Parathyroid adenoma (tissue), 2 donors: Measurements from ENCODE around the gene LFNG.

Source experiments
- H2AFZ ChIP-seq: fragments of 300-600 bp; sonication (generic); one replicate; pipeline ENCODE4 v1.7.0; 2017; ENCODE audit warnings: antibody characterized with exemption, mild to moderate bottlenecking
- H3K27ac ChIP-seq: fragments of 300-600 bp; sonication (generic); one replicate; pipeline ENCODE4 v1.7.0; 2017
- H3K27me3 ChIP-seq: fragments of 300-600 bp; sonication (generic); one replicate; pipeline ENCODE4 v1.7.0; 2017; ENCODE audit warnings: low read length; ENCODE audit not compliant: control insufficient read depth, insufficient read depth
- H3K36me3 ChIP-seq: fragments of 300-600 bp; sonication (generic); one replicate; pipeline ENCODE4 v1.7.0; 2017; ENCODE audit warnings: low read length; ENCODE audit not compliant: control insufficient read depth, insufficient read depth
- H3K4me1 ChIP-seq: fragments of 300-600 bp; sonication (generic); one replicate; pipeline ENCODE4 v1.7.0; 2017; ENCODE audit warnings: control low read depth
- H3K4me2 ChIP-seq: fragments of 300-600 bp; sonication (generic); one replicate; pipeline ENCODE4 v1.7.0; 2017; ENCODE audit warnings: low read length
- H3K4me3 ChIP-seq: fragments of 300-600 bp; sonication (generic); one replicate; pipeline ENCODE4 v1.7.0; 2017; ENCODE audit warnings: low read depth, low read length
- H3K79me2 ChIP-seq: fragments of 300-600 bp; sonication (generic); one replicate; pipeline ENCODE4 v1.7.0; 2017; ENCODE audit warnings: control low read depth
- H3K9ac ChIP-seq: fragments of 300-600 bp; sonication (generic); one replicate; pipeline ENCODE4 v1.7.0; 2017; ENCODE audit warnings: mild to moderate bottlenecking
- H3K9me3 ChIP-seq: fragments of 300-600 bp; sonication (generic); one replicate; pipeline ENCODE4 v1.7.0; 2017; ENCODE audit warnings: low read length; ENCODE audit not compliant: control insufficient read depth
- CTCF ChIP-seq: fragments of 300-600 bp; sonication (generic); IDR thresholded peaks from one replicate; pipeline ENCODE4 v1.7.0; 2017; ENCODE audit warnings: antibody characterized with exemption, mild to moderate bottlenecking
- donor health status: primary hyperparathyroidism.

The LFNG gene

DNA sequence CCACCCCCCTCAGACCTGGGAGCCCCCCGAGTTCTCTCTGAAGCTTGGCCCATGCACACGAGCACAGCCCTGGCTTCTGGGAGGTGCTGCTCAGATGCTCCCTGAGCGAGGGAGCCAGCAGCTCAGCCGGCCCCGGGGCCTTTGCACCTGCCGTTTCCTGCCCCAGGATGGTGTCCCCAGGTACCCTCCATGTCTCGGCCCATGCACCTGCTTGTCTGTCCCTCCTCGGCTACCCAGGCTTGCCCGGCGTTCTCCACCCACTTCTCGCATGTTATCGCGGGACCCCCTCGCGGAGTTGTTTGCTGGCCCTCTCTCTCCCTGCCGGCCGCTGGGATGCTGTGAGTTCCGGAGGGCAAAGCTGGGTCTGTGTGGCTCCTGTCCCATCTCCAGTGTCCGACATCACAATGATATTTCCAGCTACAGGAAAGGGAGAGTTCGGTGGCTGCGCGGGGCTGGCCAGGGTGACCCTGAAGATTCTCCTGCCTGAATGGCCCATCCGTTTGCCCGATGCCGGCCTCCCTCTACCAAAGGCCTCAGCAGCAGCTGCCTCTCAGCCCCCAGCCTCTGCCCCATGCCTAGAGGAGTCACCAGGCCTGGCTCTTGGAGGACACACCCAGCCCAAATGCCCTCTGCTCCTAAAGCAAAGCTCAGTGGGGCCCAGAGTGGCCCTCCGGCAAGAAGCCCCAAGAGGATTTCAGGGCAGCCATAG, 12.2 kb upstream of the LFNG start:
- no peak overlapping the region for H2AFZ ChIP-seq
- no peaks in the 10 kb centered on the region for H3K79me2 ChIP-seq
- no peak overlapping the region for H3K4me2 ChIP-seq
- no peaks in the 10 kb centered on the region for H3K36me3 ChIP-seq
- H3K9ac ChIP-seq, result no peak overlapping the region
- H3K27ac ChIP-seq, result no peak overlapping the region
- no peaks in the 10 kb centered on the region for H3K27me3 ChIP-seq
- H3K9me3 ChIP-seq, result no peaks in the 10 kb centered on the region
- H3K4me1 ChIP-seq, result no peaks in the 10 kb centered on the region
- no peak for TF ChIP-seq CTCF
- H3K4me3 ChIP-seq, result no peak overlapping the region

GRCh38 chr7:2507917-2508306, 11.7 kb upstream of the LFNG start:
- no peak for TF ChIP-seq CTCF
- Histone ChIP-seq H2AFZ (no peak overlapping the region), H3K27ac (no peak overlapping the region), H3K9ac (no peak overlapping the region), H3K4me2 (no peak overlapping the region), H3K79me2 (no peaks in the 10 kb centered on the region), H3K9me3 (no peaks in the 10 kb centered on the region), H3K27me3 (no peaks in the 10 kb centered on the region), H3K4me3 (no peak overlapping the region), H3K36me3 (no peaks in the 10 kb centered on the region), H3K4me1 (no peaks in the 10 kb centered on the region)

DNA sequence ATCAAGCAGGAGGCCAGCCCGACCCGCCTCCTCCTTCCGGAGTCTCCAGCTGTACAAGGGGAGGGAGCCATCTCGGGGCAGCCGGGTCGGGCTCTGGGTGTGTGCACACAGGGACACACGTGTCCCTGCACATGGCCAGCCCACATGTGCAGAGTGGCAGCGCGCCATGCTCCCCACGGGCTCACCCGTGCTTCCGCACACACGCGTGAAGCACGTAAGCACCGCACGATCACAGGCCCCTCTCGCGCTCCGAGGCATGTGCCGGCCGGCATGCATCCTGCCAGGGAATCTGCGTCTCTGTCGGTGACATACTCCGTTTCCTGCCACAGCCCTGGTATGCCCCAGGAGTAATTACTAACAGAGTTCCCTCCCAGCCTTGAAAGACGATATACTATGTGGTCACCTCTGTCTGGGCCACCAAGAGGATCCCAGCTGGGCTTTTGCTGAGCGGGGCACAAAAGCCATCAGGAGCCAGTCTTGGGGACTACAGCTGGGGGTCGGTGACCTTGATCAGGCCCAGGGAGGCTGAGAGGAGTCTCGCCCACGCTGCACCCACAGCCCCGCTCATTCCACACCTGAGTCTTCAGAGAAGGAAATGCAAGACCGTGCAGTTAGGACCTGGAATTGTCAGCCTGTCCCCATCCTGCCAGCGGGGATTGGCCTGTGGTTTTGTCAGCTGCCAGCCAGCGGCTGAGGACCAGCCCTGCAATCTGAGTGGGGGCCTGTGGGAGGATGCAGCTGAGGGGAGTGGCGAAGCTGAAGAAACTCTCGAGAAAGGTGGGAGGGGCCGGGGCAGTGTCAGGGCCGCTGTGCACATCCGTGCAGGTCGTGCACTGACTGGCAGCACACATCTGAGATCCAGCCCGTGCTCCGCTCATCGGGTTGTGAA, 11.0 kb upstream of the LFNG start:
- Histone ChIP-seq H3K9ac (no peak overlapping the region), H3K4me2 (no peak overlapping the region), H3K4me3 (no peak overlapping the region), H3K4me1 (no peaks in the 10 kb centered on the region), H3K36me3 (no peaks in the 10 kb centered on the region), H3K27ac (no peak overlapping the region), H2AFZ (no peak overlapping the region), H3K79me2 (no peaks in the 10 kb centered on the region), H3K9me3 (no peaks in the 10 kb centered on the region), H3K27me3 (no peaks in the 10 kb centered on the region)
- no peak for TF ChIP-seq CTCF

GRCh38 chr7:2509298-2509906, 10.2 kb upstream of the LFNG start:
- Histone ChIP-seq H3K4me1 (no peaks in the 10 kb centered on the region), H3K4me3 (no peak overlapping the region), H3K9me3 (no peaks in the 10 kb centered on the region), H3K79me2 (no peaks in the 10 kb centered on the region), H3K36me3 (no peaks in the 10 kb centered on the region), H3K27ac (no peak overlapping the region), H3K4me2 (no peak overlapping the region), H3K9ac (no peak overlapping the region), H3K27me3 (no peaks in the 10 kb centered on the region), H2AFZ (no peak overlapping the region)
- no peak for TF ChIP-seq CTCF
